ENCODE measurements around the gene MEGF8.

Gene MEGF8

DNA sequence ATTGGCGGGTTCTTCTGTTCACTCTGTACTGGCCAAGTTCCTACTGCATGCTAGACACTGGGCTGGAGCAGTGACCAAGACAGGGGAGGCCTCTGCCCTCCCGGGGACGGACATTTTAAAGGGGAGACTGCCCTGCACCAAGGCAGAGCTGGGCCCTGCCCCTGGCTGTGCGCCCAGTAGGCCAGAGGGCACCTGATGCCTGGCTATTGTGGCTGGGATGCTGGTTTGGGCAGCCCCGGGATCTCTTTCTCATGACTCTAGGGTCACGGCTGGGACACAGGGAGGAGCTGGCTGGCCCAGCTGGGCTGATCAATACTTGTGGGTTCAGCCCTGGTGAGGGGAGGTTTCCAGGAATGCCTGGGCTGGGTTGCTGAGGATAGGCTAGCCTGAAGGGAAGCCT lies 84.0 kb downstream of the MEGF8 start:
- H3K27ac ChIP-seq: no peak overlapping the region
- TF ChIP-seq, protein P1, sequence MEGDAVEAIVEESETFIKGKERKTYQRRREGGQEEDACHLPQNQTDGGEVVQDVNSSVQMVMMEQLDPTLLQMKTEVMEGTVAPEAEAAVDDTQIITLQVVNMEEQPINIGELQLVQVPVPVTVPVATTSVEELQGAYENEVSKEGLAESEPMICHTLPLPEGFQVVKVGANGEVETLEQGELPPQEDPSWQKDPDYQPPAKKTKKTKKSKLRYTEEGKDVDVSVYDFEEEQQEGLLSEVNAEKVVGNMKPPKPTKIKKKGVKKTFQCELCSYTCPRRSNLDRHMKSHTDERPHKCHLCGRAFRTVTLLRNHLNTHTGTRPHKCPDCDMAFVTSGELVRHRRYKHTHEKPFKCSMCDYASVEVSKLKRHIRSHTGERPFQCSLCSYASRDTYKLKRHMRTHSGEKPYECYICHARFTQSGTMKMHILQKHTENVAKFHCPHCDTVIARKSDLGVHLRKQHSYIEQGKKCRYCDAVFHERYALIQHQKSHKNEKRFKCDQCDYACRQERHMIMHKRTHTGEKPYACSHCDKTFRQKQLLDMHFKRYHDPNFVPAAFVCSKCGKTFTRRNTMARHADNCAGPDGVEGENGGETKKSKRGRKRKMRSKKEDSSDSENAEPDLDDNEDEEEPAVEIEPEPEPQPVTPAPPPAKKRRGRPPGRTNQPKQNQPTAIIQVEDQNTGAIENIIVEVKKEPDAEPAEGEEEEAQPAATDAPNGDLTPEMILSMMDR (IDR thresholded peaks at IDR 0.05): no peak

GRCh38 chr19:42410371-42410770 lies 84.9 kb downstream of the MEGF8 start:
- no peak overlapping the region for H3K27ac ChIP-seq
- no peak for TF ChIP-seq ZFX (IDR thresholded peaks at IDR 0.05; ENCODE audit: borderline replicate concordance)
- TF ChIP-seq, protein P1 (IDR thresholded peaks at IDR 0.05): no peak

GRCh38 chr19:42411581-42412178 lies 86.2 kb downstream of the MEGF8 start:
- no peak overlapping the region for H3K27ac ChIP-seq

GRCh38 chr19:42412227-42412626 lies 86.8 kb downstream of the MEGF8 start:
- no peak overlapping the region for H3K27ac ChIP-seq
- TF ChIP-seq, protein P1 (IDR thresholded peaks at IDR 0.05): no peak
- TF ChIP-seq ZFX (IDR thresholded peaks at IDR 0.05; ENCODE audit: borderline replicate concordance): no peak

More at GRCh38 chr19:42411581-42412178, 86.2 kb downstream of the MEGF8 start:
- TF ChIP-seq, protein P1 (IDR thresholded peaks at IDR 0.05): no peak

- TF ChIP-seq, protein P1 (IDR thresholded peaks at IDR 0.05): no peak
- no peak for TF ChIP-seq ZFX (IDR thresholded peaks at IDR 0.05; ENCODE audit: borderline replicate concordance)
- no peak overlapping the region for H3K27ac ChIP-seq
Measured at GRCh38 chr19:42412661-42413076, 87.2 kb downstream of the MEGF8 start.

DNA sequence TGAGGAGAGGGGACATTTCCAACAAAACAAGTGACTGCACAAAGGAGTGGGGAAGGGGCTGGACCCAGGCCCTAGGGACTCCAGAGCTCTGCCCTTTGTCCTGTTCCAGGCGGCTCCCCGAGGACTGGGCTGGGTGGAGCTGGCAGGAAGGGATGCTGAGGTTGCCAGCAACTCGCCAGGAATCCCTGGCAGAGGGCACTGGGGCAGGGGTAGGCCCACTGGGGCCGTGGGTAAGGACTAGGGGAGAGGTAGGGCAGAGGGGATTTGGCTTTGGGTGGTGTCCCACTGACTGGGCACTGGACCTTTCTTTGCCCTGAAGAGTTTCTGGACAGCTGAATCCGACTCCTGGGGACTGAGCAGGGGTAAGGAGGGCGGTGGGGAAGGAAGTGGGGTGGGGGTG lies 93.9 kb downstream of the MEGF8 start:
- TF ChIP-seq, protein P1 (IDR thresholded peaks at IDR 0.05): no peak
- TF ChIP-seq ZFX (IDR thresholded peaks at IDR 0.05; ENCODE audit: borderline replicate concordance): no peak

DNA sequence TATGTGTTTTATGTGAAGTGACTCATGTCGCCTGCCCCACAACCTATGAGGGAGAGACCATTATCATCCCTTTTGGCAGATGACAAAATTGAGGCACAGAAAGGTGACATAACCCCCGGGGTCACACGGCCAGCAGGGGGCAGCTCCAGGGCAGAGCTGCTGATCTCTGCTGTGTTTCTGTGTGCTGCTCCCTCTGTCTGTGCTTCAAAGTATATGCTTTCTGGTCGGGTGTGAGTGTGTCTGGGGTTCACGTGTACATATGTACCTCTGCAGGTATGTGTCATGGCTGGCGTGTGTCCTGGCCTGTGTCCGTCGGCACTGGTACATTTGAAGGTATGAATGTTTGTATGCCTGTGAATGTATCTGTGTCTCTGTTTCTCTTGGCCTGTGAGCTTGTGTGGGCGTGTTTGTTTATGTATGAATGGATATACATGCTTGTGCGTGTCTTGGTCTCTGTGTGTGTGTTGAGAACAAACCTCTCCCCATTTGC lies 94.7 kb downstream of the MEGF8 start:
- no peak for TF ChIP-seq ZFX (IDR thresholded peaks at IDR 0.05; ENCODE audit: borderline replicate concordance)
- TF ChIP-seq, protein P1 (IDR thresholded peaks at IDR 0.05): peak; percentile 88
- no peak overlapping the region for H3K27ac ChIP-seq

More for the DNA sequence above, 93.9 kb downstream of the MEGF8 start:
- no peak overlapping the region for H3K27ac ChIP-seq

Measured in 22Rv1 (cell line).